ENCODE results near the gene TSPO2.

TSPO2 gene

DNA sequence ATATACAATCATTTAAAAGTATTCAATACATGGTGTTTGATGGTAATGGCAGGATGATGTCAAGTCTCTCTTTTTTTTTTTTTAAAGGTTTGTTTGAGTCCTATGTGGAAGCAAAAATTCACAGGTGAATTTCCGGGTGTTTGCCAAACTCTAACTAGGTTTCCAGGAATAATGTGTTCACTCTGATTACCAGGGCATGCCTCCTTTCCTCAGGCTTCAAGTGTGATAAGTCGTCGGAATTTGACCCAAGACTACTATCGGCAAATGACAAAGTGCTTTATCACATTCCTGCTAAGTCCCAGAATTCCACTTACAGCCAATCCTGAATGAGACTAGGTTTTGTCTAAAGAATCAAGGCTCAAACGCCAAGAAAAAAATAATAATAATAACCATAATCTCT, 22.6 kb downstream of the TSPO2 start:
- TF ChIP-seq, protein P1, sequence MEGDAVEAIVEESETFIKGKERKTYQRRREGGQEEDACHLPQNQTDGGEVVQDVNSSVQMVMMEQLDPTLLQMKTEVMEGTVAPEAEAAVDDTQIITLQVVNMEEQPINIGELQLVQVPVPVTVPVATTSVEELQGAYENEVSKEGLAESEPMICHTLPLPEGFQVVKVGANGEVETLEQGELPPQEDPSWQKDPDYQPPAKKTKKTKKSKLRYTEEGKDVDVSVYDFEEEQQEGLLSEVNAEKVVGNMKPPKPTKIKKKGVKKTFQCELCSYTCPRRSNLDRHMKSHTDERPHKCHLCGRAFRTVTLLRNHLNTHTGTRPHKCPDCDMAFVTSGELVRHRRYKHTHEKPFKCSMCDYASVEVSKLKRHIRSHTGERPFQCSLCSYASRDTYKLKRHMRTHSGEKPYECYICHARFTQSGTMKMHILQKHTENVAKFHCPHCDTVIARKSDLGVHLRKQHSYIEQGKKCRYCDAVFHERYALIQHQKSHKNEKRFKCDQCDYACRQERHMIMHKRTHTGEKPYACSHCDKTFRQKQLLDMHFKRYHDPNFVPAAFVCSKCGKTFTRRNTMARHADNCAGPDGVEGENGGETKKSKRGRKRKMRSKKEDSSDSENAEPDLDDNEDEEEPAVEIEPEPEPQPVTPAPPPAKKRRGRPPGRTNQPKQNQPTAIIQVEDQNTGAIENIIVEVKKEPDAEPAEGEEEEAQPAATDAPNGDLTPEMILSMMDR (IDR thresholded peaks at IDR 0.05; ENCODE audit: low read depth, low read length), result no peak
- no peak overlapping the region for H3K4me3 ChIP-seq (ENCODE audit: low read depth, low read length)
- no peak for DNase-seq (ENCODE audit: low read depth, low spot score)
- in situ Hi-C loops (cut with HindIII; ENCODE audit: low sequenced_read_pairs), result no loop called here

DNA sequence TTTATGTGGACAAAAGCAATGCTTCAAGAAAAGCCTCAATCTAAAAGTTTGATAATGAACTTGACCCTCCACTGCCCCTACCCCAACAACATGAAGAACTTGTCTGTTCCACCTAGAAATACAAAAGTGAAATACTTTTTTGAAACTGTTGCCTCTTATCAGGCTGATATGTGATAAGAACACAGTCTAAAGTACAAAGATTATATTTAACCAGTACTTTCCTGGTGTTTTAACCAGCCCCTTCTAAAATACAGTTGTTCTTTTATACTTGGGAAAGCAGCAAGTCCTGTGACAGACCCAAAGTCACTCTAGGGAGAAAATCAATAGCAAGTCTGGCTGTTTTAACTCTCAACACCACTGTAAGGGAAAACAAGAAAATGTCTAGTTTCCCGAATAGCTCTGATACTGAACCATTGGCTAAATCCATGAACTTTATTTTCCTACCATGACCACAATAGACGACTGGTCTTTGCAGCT, 23.3 kb downstream of the TSPO2 start:
- TF ChIP-seq, protein P1 (IDR thresholded peaks at IDR 0.05; ENCODE audit: low read depth, low read length), result no peak
- no peak overlapping the region for H3K4me3 ChIP-seq (ENCODE audit: low read depth, low read length)
- no peak for DNase-seq (ENCODE audit: low read depth, low spot score)
- in situ Hi-C loops (cut with HindIII; ENCODE audit: low sequenced_read_pairs), result no loop called here

DNA sequence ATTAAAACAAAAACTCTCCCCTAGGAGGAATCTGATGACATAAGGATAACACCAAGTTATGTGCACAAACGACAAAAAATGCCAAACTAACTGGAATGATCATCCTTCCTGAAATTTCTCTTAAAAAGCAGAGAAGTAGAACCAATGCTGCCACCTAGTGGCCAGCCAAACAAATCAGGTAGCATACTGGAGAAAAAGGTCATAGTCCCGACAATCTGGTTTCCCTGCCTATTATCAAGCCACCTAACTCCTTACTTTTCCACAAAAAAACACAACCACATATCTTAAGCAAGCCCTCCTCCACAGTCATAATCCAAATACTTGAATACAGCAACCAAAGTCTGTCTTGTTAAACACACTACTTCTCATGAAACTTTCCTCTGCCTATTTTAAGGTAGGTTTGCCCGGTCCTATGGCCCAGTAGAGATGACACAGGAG, 24.6 kb downstream of the TSPO2 start:
- in situ Hi-C loops (cut with HindIII; ENCODE audit: low sequenced_read_pairs), result no loop called here
- DNase-seq (ENCODE audit: low read depth, low spot score), result peak; percentile 83
- H3K4me3 ChIP-seq (ENCODE audit: low read depth, low read length), result no peak overlapping the region
- TF ChIP-seq, protein P1 (IDR thresholded peaks at IDR 0.05; ENCODE audit: low read depth, low read length), result peak; percentile 84

DNA sequence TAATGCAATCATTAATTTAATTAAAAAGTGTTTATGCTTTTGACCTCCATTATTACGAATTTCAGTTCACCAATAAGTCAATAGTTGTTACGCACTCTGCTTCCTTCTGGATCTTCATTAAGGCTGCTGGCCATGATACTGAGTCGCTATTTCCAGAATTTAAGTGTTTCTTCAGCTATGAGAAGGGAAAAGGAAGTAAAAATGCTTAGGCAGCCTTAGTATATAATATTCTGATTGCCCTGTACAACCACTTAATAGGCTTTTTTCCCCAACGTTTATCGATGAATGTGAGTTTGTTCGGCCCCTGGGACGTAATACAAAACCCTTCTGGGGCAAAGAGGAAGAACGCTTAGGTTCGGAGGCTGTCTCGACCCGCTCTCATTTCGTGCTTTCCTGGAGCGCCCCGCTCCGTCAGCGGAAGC, 29.2 kb downstream of the TSPO2 start:
- no peak for DNase-seq (ENCODE audit: low read depth, low spot score)
- in situ Hi-C loops (cut with HindIII; ENCODE audit: low sequenced_read_pairs), result no loop called here
- peak overlapping the region; percentile 88 for H3K4me3 ChIP-seq (ENCODE audit: low read depth, low read length)
- TF ChIP-seq, protein P1 (IDR thresholded peaks at IDR 0.05; ENCODE audit: low read depth, low read length), result no peak

DNA sequence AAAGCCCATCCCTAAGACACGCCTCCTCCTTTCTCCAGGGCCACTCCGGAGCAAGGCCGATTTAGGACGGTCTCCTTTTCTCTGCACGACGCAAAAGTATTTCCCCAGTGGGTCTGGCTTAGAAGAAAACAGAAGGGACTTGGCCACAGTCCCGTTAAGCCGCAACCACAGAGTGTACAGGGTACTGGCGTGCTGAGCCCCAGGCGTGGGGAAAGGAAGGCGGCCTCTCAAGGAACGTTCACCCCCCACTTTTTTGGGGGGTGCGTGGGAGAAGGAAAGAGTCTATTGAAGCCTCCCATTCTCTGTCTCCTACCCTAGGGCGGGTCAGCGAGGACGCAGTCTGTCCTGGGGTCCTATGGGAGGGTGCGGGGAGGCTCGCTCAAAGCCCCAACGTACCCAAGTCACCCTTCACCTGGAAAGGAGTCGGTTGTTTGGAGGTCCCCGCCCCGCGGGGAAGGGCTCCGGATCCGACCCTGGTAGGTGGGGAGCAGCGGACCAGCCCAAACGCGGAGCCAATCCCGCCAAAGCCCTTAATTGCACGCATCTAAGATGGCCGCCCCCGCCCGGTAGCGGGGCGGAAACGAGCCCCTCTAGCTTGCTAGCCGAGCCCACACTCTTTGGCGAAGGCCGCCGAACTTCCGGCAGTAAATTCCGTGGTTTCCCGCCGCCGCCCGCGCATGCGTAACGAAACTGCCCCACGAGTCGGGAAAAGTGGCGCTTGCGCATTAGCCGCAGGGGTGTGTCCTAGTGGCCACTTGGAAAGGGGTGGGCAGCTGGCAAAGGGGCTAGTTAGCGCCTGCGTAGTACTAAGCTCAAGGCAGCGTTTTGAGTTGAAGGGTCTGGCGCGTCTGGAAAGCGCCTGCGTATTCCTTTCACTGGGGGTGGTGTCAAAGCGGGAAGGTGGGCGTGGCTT, 29.9 kb downstream of the TSPO2 start, which contains the start of gene OARD1:
OARD1 (minus strand) TSS at position 434 of the 913 bp plus-strand sequence. CDS start 722 bp downstream, outside the sequence.
- in situ Hi-C loops (cut with HindIII; ENCODE audit: low sequenced_read_pairs), result no loop called here
- TF ChIP-seq, protein P1 (IDR thresholded peaks at IDR 0.05; ENCODE audit: low read depth, low read length), result no peak
- DNase-seq (ENCODE audit: low read depth, low spot score), result peak; percentile 100
- H3K4me3 ChIP-seq (ENCODE audit: low read depth, low read length), result peak within 1 kb of the TSS; percentile 88

DNA sequence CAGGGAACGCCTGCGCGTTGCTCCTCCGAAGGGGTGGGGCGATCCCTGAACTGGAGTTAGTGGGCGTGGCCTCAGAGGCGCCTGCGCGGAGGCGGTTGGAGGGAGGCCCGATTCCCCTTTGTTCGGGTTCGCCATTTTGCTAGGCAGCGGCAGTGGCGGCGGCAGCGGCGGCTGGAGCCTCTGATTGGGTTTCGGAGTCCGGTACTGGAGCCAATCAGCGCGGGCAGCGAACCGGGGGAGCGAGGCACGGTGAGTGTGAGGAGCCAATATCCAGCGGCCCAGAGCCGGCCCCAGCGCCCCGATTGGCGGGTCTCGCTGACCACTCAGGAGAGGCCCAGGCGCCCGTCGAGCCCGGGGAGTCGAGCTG, 30.6 kb downstream of the TSPO2 start, which contains the start of gene NFYA:
NFYA (plus strand) TSS at position 139 of the 367 bp plus-strand sequence. CDS start 6,116 bp downstream, outside the sequence.
- in situ Hi-C loops (cut with HindIII; ENCODE audit: low sequenced_read_pairs), result no loop called here
- no peak for DNase-seq (ENCODE audit: low read depth, low spot score)

More for the DNA sequence above, 30.6 kb downstream of the TSPO2 start, which contains the start of gene NFYA:
- TF ChIP-seq, protein P1 (IDR thresholded peaks at IDR 0.05; ENCODE audit: low read depth, low read length), result no peak
- peak within 1 kb of the TSS; percentile 88 for H3K4me3 ChIP-seq (ENCODE audit: low read depth, low read length)

Measured in astrocyte of the spinal cord (primary cell).